RWPE2 (cell line): ENCODE results near the gene PRCC.

Source experiments
- ATAC-seq: fragments of 200-7000 bp; cut with Tn5 transposase; 3 replicates; pipeline ENCODE4 v1.9.1; 2021; ENCODE audit warnings: low read depth
- DNase-seq: peaks from one replicate; pipeline ENCODE4 v3.0.0-alpha.2; 2020; ENCODE audit warnings: low spot score
- H3K27ac ChIP-seq: fragments of 450-650 bp; 2 replicates; pipeline ENCODE4 v1.5.1; 2017; ENCODE audit warnings: mild to moderate bottlenecking; ENCODE audit not compliant: poor library complexity, severe bottlenecking
- H3K27me3 ChIP-seq: fragments of 250-450 bp; sonication (Bioruptor Pico); 2 replicates; pipeline ENCODE4 v1.5.1; 2021; ENCODE audit warnings: mild to moderate bottlenecking, moderate library complexity; ENCODE audit not compliant: insufficient read depth, poor library complexity, severe bottlenecking
- H3K36me3 ChIP-seq: fragments of 250-450 bp; sonication (Bioruptor Pico); 2 replicates; pipeline ENCODE4 v1.5.1; 2020; ENCODE audit warnings: low read depth, mild to moderate bottlenecking, moderate library complexity
- H3K4me1 ChIP-seq: fragments of 250-450 bp; sonication (Bioruptor Pico); 2 replicates; pipeline ENCODE4 v1.5.1; 2021; ENCODE audit warnings: mild to moderate bottlenecking, moderate library complexity; ENCODE audit not compliant: insufficient read depth, poor library complexity, severe bottlenecking
- H3K4me3 ChIP-seq: fragments of 250-450 bp; sonication (Bioruptor Pico); 2 replicates; pipeline ENCODE4 v1.5.1; 2021; ENCODE audit warnings: mild to moderate bottlenecking, moderate library complexity; ENCODE audit not compliant: severe bottlenecking
- H3K9me3 ChIP-seq: fragments of 250-450 bp; sonication (Bioruptor Pico); 2 replicates; pipeline ENCODE4 v1.5.1; 2021; ENCODE audit warnings: mild to moderate bottlenecking, moderate library complexity; ENCODE audit not compliant: severe bottlenecking
- TF ChIP-seq, protein P1 (sequence below): fragments of 450-650 bp; IDR thresholded peaks from one replicate; pipeline ENCODE4 v1.5.1; 2017; ENCODE audit warnings: mild to moderate bottlenecking, moderate library complexity; ENCODE audit not compliant: poor library complexity, severe bottlenecking

The PRCC gene

DNA sequence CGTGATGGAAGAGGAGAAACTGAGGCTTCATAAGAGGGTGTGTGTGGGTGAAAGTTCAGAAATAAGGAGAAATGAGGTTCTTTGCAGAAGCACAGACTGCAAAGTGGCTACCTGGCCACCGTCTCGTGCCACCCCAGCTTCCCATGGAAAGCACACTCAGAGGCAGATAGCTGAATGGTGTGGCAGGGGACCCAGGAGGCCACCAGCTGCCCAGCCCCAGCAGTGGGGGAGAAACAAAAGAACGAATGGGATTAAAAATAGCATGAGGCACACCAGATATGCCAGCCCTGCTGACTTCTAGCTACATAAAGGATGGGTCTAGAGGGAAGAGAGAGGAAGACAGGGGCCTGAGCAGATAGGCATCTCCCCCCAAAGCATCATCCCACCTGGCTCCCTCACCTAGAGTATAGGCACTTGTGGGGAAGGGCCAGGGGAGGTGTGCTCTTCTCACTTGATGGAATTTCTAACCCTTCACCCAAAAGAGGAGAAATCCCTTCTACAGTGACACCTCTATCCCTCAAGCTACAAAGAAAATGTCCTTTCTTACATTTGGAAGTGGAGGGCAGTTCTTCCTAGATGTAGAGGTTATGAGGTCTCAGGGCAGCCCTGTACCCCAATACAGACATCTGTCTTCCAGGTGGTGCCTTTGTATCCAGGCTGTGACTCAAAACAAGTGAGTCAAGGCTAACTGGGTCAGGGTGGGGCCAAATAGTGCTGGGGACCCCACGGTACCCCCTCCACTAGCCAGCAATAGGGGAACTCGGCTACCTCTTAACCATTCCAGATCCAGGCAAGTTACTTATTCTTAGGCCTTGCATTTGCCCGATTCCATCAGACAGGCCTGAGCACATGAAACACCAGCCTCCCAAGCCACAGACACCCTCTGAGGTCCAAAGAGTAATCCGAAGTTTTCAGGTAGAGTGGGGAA, 19.3 kb upstream of the PRCC start:
- Histone ChIP-seq H3K9me3 (no peaks in the 10 kb centered on the region), H3K4me3 (peak overlapping the region; percentile 67), H3K4me1 (peaks cover 29% of the 10 kb centered on the region), H3K27me3 (no peaks in the 10 kb centered on the region), H3K36me3 (peaks cover 47% of the 10 kb centered on the region), H3K27ac (peak overlapping the region; percentile 98)
- TF ChIP-seq, protein P1, sequence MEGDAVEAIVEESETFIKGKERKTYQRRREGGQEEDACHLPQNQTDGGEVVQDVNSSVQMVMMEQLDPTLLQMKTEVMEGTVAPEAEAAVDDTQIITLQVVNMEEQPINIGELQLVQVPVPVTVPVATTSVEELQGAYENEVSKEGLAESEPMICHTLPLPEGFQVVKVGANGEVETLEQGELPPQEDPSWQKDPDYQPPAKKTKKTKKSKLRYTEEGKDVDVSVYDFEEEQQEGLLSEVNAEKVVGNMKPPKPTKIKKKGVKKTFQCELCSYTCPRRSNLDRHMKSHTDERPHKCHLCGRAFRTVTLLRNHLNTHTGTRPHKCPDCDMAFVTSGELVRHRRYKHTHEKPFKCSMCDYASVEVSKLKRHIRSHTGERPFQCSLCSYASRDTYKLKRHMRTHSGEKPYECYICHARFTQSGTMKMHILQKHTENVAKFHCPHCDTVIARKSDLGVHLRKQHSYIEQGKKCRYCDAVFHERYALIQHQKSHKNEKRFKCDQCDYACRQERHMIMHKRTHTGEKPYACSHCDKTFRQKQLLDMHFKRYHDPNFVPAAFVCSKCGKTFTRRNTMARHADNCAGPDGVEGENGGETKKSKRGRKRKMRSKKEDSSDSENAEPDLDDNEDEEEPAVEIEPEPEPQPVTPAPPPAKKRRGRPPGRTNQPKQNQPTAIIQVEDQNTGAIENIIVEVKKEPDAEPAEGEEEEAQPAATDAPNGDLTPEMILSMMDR = peak; percentile 10
- DNase-seq (no peak), ATAC-seq (peak; percentile 6)

DNA sequence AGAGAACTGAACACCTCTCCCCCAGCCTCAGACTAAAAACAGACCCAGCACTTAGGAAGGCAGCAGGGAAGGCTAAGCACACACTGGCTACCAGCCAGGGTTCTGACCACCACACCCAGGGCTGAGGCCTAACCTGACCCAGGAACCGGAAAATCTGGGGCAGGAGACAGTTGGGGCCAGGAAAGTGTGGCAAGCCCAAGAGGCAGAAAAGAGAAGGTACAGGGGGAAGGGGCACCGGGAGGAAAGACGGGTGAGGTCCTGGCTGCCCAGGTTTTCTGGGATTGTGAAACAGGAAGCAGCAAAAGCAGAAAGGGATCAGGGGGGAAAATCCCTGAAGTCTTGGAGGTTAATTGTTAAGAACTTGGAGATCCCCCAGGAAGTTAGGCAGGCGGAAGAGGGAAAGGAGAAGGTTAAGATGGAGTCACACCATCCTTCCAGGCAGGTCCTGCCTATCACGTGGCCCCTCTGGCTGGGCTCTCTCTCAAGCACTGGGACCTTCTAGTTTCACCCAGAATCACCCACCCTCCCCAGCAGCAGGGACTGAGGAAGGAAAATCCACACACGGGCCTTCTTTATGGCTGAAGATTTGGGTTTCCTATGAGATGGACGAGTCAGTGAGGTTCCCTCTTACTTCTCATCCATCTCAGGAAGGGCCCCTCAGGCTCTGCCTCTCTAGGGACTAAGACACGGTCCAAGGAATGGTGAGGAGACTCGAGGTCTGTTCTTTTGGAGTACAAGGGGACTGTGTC, 18.5 kb upstream of the PRCC start:
- Histone ChIP-seq H3K4me1 (peaks cover 33% of the 10 kb centered on the region), H3K4me3 (peak overlapping the region; percentile 67), H3K27me3 (no peaks in the 10 kb centered on the region), H3K27ac (peak overlapping the region; percentile 98), H3K36me3 (peaks cover 41% of the 10 kb centered on the region), H3K9me3 (no peaks in the 10 kb centered on the region)
- TF ChIP-seq, protein P1 = no peak
- ATAC-seq (peak; percentile 16), DNase-seq (no peak)

DNA sequence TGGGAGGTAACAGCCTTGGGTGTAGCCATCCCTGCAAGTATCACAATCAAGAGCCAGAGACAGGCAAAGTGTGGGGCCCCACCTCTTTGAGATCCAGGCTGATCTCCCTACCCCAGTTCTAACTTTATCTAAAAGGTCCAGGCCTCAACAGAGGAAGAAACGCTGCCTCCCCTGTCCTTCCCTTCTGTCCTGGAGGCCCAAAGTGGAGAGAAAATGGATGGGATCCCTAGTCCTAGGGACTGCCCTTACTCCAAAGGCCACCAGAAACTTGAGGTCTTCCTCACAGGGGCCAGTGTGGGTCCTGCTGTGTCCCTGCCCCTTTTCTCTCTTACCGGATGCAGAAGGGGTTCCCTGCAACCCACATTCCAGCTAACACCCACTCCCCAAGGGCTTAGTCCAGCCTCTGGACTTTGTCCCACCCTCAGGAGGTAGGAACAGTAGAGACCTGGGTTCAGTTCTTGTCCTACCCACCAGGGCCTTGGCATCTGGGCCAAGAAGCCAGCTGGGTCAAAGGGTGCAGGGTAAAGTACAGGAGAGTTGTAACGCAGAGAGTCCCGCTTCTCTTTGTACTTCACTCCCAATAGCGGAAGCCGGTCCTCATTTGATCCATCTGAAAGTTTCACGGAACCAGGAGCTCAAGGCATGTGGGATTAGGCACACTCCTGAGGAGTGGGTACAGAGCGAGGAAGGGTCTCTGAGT, 17.8 kb upstream of the PRCC start:
- H3K4me1 ChIP-seq = peaks cover 33% of the 10 kb centered on the region
- no peaks in the 10 kb centered on the region for H3K9me3 ChIP-seq
- peak overlapping the region; percentile 67 for H3K4me3 ChIP-seq
- ATAC-seq (no peak), DNase-seq (no peak)
- H3K27me3 ChIP-seq = no peaks in the 10 kb centered on the region
- TF ChIP-seq, protein P1 = no peak
- peaks cover 37% of the 10 kb centered on the region for H3K36me3 ChIP-seq
- H3K27ac ChIP-seq = peak overlapping the region; percentile 98

DNA sequence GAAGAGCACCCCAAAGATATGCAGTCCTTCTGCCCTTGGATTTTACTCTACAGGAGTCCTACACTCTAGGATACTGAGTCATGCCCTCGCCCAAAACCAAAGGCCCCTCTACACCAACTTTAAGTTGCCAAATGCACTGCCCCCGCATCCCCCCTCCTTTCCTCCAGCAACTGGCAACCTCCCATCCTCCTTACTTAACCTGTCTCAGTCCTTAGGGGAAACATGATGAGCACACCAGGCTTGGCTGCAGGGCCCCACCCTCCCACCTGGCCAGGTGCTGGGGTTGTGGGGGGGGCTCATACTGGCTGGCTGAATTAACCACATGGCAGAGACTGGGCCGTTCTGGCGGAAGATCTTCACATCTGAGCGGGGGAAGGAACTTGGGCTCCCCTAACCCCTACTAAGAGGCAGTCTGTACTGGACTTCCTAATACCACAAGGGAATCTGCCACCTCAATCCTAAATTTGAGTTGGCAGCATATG, 17.1 kb upstream of the PRCC start:
- Histone ChIP-seq H3K27me3 (no peaks in the 10 kb centered on the region), H3K9me3 (no peaks in the 10 kb centered on the region), H3K4me1 (peaks cover 33% of the 10 kb centered on the region), H3K27ac (peak overlapping the region; percentile 98), H3K36me3 (peaks cover 30% of the 10 kb centered on the region), H3K4me3 (peak overlapping the region; percentile 67)
- ATAC-seq (peak; percentile 47), DNase-seq (peak; percentile 84)
- TF ChIP-seq, protein P1 = no peak
